TTC549 (cell line): Measurements from ENCODE around the gene NLN.
"Not testable (repeated sequence)": the region's sequence is repeated elsewhere in the genome, so short reads cannot be mapped to it uniquely, and the experiment has no call there.

Source experiments
- FAIRE-seq: peaks from 2 replicates; lab custom pipeline; 2012; peaks lifted over from hg19 to GRCh38; lab: Jason Lieb, UNC

The NLN gene

DNA sequence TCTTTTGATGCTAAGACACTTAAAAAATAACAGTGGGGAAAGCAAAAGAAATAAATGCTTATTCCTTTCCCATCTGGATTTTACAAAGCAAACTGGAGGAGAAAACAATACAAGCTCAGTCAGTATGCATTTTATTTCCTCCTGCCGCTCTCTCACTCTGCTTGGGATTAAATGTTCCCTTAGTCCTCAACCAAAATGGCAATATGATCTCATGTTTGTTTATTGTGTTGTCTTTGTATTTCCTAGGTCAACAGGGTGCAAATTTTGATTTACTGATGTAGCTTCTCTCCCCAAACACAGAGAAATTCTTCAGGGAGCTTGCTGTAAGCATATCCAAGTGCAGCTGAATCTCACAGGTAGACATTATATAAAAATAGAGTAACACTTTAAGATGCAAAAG lies 112.3 kb downstream of the NLN start:
- no peak for FAIRE-seq

GRCh38 chr5:65835191-65835590 lies 113.2 kb downstream of the NLN start:
- FAIRE-seq = no peak

- no peak for FAIRE-seq
Measured at GRCh38 chr5:65837139-65837538, 115.1 kb downstream of the NLN start.

DNA sequence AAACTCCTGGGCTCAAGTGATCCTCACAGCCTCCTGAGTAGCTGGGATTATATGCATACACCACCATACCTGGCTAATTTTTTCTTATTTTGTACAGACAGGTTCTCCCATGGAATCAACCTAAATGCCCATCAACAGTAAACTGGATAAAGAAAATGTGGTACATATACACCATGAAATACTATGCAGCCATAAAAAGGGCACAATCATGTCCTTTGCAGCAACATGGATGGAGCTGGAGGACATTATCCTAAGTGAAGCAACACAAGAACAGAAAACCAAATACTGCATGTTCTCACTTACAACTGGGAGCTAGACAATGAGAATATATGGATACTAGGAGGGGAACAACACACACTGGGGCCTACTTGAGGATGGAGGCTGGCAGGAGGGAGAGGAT lies 117.2 kb downstream of the NLN start:
- FAIRE-seq = not testable (repeated sequence)

DNA sequence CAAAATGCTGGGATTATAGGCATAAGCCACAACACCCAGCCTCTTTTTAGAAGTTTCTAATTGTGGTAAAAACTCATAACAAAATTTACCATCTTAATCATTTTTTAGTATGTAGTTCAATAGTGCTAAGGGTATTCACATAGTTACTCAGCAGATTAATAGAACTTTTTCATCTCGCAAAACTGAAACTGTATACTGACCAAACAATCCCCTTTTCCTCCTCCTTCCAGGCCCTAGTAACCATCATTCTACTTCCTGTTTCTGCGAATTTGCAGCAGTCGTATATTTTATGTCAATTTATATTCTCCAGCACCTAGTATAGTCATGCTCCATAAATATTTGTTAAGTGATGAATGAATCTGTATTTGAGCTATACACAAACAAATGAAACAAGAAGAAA lies 118.1 kb downstream of the NLN start:
- no peak for FAIRE-seq

- not testable (repeated sequence) for FAIRE-seq
Measured at GRCh38 chr5:65844763-65845162, 122.8 kb downstream of the NLN start.

- no peak for FAIRE-seq
Measured at GRCh38 chr5:65846101-65846500, 124.1 kb downstream of the NLN start.

- not testable (repeated sequence) for FAIRE-seq
Measured at GRCh38 chr5:65847019-65847418, 125.0 kb downstream of the NLN start.

DNA sequence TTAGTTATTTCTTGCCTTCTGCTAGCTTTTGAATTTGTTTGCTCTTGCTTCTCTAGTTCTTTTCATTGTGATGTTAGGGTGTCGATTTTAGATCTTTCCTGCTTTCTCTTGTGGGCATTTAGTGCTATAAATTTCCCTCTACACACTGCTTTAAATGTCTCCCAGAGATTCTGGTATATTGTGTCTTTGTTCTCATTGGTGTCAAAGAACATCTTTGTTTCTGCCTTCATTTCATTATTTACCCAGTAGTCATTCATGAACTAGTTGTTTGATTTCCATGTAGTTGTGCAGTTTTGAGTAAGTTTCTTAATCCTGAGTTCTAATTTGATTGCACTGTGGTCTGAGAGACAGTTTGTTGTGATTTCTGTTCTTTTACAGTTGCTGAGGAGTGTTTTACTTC lies 127.9 kb downstream of the NLN start:
- not testable (repeated sequence) for FAIRE-seq

GRCh38 chr5:65854925-65855324 lies 132.9 kb downstream of the NLN start:
- no peak for FAIRE-seq

DNA sequence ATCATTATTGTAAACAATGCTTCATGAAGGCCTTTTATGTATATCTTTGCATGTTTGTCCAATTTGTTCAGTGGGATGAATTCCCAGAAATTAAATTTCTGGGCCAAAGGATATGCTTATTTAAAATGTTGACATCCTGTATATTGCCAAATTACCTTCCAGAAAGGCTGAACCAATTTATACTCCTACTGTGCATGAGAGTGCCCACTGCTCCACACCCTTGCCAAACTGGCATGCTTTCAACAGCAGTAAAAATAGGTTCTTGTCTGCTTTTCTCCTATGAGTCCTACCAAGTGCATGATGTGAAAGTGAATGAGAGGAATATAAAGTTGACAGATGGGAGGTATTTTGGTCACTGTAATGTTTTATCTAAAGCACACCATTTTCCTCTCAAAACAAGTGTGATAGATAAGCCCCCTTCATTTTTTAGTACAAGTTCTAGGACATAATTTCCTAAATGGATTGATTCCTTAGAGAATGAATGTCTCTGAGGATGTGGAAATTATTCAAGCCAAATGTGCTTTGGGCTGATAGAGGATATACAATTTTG lies 133.8 kb downstream of the NLN start:
- no peak for FAIRE-seq

GRCh38 chr5:65856520-65856919 lies 134.5 kb downstream of the NLN start:
- FAIRE-seq = no peak

DNA sequence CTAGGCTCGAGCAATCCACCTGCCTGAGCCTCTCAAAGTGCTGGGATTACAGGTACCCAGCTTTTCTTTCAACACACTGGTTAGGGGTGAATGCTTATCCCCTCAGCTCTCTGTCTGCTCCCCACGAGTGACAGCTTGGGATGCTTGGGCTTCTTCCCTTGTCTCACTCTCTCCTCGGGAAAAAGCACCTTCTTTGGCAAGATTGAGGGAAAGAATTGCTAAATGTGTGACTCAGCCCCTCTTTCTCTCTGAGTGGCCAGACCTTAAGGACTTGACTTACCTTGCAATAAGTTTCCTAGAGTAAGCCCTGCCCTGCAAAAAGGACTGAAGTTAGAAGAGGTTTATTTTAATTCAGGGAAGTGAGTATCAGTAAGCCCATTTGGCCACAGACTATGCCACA lies 136.3 kb downstream of the NLN start:
- no peak for FAIRE-seq

- FAIRE-seq = no peak
Measured at GRCh38 chr5:65861830-65862241, 139.8 kb downstream of the NLN start.

DNA sequence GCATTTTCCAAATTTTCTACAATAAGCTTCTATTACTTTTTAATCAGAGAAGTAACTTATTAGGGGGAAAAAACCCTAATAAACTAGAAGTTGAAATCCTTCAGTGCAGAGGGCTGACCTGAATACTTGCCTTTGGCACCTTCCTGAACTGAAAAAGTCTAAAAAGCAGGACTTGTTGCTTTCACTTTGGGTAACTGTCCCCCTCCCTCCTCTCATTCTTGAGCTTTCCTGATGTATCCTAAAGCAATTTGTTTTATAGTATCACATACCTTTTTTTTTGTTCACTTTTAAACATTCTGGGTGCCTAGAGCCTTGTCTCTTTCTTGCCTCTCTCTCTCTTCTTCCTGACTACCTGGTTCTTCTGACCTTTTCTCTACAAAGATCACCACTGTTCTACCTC lies 140.4 kb downstream of the NLN start:
- no peak for FAIRE-seq

DNA sequence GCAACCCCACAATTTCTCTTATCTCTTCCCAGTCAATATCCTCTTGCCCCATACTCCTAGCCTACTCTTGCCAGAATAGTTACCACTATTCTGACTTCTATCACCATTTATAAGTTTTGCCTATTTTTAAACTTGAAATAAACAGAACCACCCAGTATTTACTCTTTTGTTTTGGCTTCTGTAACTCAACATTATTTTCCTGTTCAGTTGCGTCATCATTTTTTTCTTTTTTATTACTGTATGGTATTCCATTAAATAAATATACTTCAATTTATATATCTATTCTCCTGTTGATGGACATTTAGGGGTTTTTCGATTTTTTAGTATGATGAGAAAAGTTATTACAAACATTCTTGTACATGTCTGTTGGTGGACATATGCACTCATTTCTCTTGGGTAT lies 141.7 kb downstream of the NLN start:
- no peak for FAIRE-seq

DNA sequence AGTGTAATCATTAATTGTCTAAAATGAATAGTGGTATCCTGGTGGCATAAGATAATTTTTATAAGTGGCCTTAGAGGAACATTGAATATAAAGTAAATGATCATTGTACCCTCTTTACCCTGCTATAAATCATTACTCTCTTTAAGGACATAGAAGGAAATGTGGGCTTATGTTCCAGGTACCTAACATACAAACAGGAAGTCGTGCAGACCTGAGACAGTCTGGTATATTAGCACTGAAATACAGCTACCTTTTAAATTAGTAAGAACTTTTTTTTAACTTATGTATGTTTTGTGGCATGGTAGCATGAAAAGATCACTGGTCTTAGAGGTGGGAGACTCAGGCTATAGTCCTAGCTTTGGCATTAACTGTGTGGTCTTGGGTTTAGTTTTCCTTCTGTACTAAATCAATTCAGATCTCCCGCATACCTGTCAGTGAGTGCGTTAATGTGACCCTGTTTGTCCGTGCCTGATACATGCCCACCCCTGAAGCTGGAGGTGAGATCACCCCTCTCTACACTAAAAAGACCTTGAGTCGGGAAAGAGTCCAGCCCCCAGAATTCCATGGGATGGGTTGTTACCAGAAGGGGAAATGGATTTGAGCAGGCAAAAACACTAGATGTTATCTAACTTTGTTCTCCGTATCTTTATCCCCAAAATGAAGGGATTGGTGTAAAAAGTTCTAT lies 145.0 kb downstream of the NLN start:
- no peak for FAIRE-seq

DNA sequence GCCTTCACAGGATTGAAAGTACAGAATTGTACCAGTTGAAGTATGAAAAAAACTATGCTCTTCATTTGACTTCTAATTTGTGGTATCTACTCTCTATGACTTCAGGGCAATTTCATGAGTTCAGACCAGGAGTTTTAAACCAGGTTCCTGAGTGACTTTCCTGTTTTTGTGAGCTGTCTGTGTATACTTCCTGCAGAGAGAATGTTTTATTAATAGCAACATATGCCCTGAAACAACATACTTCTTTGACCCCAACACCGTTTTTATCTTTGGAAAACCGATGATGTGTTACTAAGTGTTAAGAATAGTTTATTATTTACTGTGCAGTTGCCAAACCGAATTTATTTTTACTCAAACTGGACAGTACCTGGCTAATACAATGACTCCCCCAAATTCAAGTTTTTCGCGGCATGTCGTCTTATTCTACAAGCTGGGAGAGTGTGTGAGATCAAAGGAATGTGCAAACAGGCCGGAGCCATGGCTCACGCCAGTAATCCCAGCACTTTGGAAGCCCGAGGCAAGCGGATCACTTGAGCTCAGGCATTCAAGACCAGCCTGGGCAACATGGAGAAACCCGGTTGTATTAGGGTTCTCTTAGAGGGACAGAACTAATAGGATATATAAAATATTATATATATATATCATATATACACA lies 145.7 kb downstream of the NLN start:
- no peak for FAIRE-seq

DNA sequence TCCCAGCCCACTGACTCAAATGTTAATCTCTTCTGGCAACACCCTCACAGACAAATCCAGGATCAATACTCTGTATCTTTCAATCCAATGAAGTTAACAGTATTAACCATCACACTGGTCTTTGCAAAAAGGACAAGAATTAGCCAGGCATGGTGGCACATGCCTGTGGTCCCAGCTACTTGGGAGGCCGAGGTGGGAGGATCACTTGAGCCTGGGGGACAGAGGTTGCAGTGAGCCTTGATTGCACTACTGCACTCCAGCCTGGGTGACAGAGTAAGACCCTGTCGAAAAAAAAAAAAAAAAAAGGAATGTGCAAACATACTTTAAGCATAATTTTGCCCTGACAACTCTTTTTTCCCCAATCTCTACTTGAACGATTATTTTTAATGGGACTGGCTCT lies 146.5 kb downstream of the NLN start:
- FAIRE-seq = no peak

GRCh38 chr5:65871182-65871581 lies 149.2 kb downstream of the NLN start:
- FAIRE-seq = no peak

DNA sequence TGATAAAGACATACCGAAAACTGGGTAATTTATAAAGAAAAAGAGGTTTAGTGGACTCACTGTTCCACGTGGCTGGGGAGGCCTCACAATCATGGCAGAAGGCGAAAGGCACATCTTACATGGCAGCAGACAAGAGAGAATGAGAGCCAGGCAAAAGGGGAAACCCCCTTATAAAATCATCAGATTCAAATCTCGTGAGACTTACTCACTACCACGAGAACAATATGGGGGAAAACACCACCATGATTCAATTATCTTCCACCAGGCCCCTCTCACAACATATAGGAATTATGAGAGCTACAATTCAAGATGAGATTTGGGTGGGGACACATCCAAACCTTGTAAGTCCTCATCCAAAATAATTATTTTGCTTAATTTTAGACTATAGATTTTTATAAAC lies 149.8 kb downstream of the NLN start:
- not testable (repeated sequence) for FAIRE-seq

DNA sequence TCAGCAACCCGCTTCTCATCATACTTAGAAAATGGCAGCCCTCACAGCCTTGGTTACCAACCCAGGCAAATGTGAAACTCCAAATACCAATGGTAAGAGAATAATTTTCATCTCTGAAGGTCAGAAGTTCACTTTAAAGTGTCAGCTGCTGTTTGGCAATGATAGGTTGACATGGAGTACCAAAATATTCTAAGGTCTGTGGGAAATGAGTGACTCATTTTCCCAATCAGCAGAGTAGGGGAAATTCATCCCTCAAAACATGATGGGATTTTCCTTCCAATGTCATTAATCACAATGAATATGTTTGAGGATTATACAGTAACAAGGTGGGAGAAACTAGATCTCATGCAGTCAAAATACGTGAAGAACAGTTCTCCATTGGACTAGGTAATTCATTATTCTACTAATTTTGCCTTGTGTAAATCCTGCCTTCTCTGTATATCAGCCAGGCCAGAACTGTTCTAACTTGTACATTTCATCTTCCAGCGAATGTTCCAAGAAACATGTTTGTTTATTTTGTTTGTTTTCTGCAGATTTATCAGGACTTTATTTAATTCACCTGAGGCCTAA lies 151.3 kb downstream of the NLN start:
- FAIRE-seq = no peak

DNA sequence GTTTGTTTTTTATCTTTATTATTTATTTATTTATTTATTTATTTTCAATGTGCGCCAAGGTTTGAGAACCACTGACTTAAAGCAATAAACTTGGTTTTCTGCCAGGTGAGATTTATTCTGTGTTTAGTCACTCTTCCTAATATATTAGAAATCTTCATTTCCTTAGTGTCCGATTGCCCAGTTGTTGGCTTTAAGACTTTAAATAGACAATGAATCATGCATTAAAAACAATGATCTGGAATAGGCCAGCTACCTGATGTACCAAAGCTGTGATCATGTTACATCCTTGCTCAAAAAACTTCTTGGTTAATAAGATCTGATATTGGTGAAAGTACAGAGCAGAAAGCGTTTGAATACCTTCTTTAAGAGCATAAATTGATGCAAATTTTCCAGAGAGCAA lies 152.2 kb downstream of the NLN start:
- FAIRE-seq = no peak

- FAIRE-seq = no peak
Measured at GRCh38 chr5:65876496-65876895, 154.5 kb downstream of the NLN start.
